Measurements from ENCODE around the gene MRPL19.
A peak's percentile ranks its signal among the peaks of the same experiment; 100 is the strongest.

The MRPL19 gene

DNA sequence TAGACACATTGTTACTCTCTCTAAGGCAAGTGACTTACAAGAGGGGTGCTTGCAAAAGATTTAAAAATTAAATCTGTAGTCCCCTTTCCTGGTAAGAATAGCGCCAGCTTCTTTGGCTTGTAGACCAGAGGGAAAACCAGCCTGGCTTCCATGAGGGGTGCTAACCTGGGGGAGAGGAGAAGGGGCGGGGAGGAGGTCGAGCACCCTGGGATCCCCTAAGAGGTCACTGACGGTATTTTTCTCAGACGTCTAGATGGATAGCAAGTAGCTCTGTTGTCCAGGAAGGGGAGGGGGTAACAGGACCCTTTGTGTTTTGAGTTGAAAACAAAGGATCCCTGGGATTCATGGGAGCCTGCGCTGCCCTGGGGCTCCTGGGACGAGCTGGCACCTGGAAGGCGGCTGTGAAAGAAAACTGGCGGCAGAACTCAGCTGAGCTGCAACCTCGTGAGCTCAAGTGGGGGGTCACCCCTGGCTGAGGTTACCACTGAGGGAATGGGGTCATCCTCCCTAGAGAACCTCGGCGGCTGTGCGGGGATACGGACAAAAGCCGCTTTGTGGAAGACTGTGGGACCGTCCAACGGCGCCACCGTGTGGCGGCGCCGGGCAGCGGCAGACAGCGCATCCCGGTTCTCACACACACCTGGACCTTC, 37.8 kb upstream of the MRPL19 start:
- TF ChIP-seq, protein P1, sequence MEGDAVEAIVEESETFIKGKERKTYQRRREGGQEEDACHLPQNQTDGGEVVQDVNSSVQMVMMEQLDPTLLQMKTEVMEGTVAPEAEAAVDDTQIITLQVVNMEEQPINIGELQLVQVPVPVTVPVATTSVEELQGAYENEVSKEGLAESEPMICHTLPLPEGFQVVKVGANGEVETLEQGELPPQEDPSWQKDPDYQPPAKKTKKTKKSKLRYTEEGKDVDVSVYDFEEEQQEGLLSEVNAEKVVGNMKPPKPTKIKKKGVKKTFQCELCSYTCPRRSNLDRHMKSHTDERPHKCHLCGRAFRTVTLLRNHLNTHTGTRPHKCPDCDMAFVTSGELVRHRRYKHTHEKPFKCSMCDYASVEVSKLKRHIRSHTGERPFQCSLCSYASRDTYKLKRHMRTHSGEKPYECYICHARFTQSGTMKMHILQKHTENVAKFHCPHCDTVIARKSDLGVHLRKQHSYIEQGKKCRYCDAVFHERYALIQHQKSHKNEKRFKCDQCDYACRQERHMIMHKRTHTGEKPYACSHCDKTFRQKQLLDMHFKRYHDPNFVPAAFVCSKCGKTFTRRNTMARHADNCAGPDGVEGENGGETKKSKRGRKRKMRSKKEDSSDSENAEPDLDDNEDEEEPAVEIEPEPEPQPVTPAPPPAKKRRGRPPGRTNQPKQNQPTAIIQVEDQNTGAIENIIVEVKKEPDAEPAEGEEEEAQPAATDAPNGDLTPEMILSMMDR (conservative IDR thresholded peaks at IDR 0.05; ENCODE audit: low read depth, low read length), result peak; percentile 100
- DNase-seq (ENCODE audit: low read depth), result peak; percentile 63
- H3K4me3 ChIP-seq (ENCODE audit: low read depth, low read length), result peak overlapping the region; percentile 48

DNA sequence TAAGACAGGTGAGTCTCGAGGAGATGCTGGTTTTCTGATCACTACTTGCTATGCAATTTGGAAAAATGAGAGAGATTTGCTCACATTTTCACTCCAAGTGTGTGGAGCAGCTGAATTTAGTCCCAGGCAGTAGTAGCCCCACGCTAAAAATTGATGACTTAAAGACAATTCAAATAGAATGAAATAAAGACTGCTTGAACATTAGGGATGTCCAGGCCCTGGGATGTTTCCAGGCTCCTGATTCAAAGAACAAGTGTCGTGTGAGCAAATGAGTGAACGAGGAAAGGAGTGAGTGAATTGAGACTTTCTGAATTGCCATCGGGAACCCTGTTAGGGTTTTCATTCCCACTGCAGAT, 37.3 kb upstream of the MRPL19 start:
- no peak for DNase-seq (ENCODE audit: low read depth)
- TF ChIP-seq, protein P1 (conservative IDR thresholded peaks at IDR 0.05; ENCODE audit: low read depth, low read length), result no peak
- no peak overlapping the region for H3K4me3 ChIP-seq (ENCODE audit: low read depth, low read length)

DNA sequence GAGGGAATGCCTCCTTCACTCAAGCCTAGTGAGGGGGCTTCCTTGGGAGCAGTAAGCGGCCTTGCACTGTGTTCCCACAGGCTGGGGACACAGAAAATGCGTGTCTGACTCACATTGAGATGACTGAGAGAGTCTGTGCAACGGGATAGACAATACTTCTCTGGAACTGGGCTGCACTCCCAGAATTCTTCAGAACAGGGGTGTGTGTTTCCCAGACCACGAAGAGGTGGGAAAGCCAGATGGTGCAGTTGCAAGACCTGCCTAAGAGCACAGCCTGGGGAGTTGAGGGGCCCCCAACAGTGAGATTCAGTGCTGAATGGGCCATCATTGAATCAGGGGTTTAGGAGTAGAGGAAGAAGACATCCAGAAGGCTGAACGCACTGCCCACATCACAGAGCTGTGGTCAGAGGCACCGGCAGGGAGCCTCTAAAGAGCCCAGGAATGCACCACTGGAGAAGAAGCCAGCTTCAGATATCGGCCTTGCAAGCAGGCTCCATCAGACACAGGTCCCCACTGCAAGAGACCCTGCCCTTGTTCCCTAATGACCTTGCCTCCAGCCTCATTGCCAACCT, 36.6 kb upstream of the MRPL19 start:
- no peak overlapping the region for H3K4me3 ChIP-seq (ENCODE audit: low read depth, low read length)
- TF ChIP-seq, protein P1 (conservative IDR thresholded peaks at IDR 0.05; ENCODE audit: low read depth, low read length), result no peak
- peak; percentile 36 for DNase-seq (ENCODE audit: low read depth)

DNA sequence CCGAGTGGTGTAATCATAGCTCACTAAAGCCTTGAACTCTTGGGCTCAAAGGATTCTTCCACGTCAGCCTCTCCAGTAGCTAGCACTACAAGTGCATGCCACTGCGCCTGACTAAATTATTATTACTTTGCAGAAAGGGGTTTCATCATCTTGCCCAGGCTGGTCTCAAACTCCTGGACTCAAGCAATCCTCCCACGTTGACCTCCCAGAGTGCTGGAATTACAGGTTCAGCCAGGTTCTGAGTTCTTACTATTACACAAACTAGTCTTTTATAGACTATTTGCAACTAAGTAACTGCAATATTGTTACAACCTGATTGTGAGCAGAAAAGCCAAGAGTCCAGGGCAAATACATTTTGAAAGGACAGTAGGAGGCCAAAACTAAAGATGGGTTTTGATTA, 35.9 kb upstream of the MRPL19 start:
- no peak for DNase-seq (ENCODE audit: low read depth)
- H3K4me3 ChIP-seq (ENCODE audit: low read depth, low read length), result no peak overlapping the region
- TF ChIP-seq, protein P1 (conservative IDR thresholded peaks at IDR 0.05; ENCODE audit: low read depth, low read length), result no peak

DNA sequence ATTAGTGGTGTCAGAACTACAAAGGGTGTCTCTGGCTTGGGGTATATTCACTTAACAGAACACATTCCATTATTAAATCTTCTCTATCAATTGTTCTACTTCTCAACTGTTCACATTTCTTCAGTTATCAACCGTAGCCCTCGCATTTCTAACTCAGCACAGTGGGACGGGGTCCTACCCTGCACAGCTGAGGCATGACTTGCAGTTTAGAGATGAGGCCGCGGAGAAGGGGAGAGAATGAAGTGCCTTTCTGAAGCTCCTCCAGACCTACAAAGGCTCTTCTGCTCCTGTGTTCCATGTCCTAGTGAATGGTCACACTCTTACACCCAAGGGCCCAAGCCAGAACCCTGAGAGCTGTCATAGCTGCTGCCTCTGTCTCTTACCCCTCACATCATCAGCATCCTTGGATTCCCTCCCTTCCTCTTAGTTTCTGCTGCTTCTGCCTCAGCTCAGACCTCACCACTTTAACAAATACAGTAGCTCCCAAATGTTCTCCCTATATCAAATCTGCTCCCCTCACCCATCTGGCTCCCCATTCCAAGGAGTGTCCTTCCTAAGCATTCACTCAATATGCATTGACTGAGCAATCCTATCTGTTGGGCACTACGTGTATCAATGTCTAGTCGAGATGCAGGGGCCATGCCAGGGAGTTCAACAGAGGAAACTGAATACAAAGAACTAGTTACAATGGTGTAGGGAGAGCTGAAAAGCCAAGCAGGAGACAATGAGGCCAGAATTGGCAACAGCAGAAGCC, 34.3 kb upstream of the MRPL19 start:
- no peak overlapping the region for H3K4me3 ChIP-seq (ENCODE audit: low read depth, low read length)
- no peak for DNase-seq (ENCODE audit: low read depth)
- TF ChIP-seq, protein P1 (conservative IDR thresholded peaks at IDR 0.05; ENCODE audit: low read depth, low read length), result no peak

DNA sequence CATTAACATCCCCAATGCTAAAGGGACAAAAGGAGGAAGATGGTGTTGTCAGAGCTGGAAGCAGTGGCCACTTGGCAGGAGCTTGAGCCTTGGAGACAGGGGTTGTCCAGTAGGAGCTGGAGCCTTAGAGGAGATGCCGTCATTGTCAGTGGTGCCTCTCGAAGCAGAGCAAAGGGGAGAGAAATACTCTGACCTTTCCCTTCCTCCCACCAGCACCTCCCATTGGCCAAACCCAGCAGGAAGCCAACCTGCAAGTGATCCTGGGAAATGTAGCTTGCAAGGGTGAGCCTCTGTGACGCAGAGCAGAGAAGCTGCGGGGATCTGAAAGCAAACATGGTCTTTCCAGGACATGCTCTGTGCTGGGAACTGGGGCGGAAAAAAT, 33.7 kb upstream of the MRPL19 start:
- TF ChIP-seq, protein P1 (conservative IDR thresholded peaks at IDR 0.05; ENCODE audit: low read depth, low read length), result no peak
- no peak for DNase-seq (ENCODE audit: low read depth)
- H3K4me3 ChIP-seq (ENCODE audit: low read depth, low read length), result no peak overlapping the region
